NK-92 (cell line): ENCODE results near the gene FRAS1.

Source experiments
- DNase-seq: peaks from one replicate; lab custom pipeline; 2025; ENCODE audit not compliant: unreplicated experiment; lab: John Stamatoyannopoulos, UW

FRAS1 gene

DNA sequence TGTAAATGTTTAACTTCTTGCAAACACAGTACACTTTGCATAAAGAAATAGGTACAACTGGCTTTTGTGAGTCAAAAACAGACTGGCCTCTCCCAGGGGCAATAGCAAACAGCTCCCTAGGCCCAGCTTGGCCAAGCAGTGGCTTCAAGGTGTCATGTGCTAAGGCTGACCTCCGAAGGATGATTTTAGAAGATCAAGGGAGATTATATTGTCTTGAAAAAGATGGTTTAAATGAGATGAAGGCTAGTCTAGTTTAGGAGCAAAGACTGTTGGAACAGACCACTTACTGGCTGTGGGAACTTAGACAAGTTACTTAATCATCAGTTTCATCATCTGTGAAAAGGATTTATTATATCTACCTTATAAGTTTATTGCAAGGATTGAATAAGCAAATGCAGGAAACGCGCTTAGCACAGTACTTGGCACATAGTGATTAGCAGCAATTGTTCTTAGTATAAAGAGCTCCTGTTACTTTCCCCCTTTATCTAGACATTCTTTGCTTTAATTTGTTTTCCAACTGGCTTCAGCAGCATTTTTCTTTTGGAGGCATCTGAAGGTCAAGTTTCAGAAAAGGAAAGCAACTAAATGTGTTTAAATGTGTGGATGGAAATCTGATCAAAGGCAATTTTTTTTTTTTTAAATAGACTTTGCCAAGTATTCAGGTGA lies 511.6 kb downstream of the FRAS1 start:
- no peak for DNase-seq

DNA sequence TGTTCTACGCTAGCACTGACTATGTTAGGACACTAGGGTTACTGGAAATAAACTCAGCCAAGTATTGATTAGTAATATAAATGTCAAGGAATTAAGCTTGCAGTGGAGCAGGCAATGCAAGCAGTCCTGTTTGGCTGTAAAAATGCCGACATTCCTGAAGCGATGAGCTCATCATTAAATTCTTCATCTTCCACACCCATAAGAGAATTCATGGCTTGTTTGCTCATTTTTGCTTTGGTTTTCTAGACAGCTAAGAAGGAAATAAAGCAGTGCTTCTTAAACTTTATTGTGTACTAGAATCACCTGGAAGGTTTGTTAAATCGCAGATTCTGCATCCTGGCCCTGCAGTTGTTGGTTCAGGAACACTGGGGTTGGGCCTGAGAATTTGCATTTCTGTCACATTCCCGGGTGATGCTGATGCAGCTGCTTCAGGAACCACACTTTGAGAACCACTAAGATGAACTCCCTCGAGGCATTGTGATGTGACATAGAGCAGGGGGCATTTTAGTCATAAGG lies 512.2 kb downstream of the FRAS1 start:
- DNase-seq: no peak

DNA sequence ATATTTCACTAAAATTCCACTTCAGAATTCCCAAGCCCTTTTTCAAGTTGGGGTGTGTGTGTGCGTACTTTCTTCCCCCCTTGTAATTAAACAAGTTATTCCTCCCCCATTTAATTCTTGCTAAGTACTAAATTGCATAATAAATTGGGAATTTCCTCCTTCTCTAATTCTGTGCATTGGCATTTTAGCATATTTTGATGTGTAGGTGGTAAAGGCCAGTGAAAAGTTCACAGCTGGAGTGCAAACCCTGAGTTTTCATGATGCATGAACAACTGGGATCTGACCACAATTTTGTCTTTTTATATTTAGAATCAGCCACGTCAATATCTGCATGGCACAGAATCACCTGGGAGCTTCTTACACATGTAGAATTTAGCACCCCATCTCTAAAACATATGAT lies 513.0 kb downstream of the FRAS1 start:
- DNase-seq: no peak

DNA sequence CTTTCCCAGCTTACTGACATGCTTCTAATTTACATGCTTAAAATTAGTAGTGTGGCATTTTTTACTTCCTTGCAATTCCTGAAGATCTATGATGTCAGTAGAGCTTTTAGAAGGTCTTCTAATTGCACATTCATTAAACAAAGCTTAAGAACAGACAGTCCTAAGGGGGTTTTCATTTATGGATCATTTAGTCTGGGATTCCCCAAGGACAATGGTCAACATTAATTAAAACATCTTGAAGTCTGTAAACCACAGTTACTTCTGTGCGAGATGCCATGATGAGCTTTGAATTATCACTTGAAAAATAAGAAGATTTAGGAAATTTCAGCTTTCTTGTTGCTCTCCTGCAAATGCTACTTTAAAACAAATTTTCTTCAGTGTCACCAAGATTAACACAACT lies 514.7 kb downstream of the FRAS1 start:
- DNase-seq: no peak

DNA sequence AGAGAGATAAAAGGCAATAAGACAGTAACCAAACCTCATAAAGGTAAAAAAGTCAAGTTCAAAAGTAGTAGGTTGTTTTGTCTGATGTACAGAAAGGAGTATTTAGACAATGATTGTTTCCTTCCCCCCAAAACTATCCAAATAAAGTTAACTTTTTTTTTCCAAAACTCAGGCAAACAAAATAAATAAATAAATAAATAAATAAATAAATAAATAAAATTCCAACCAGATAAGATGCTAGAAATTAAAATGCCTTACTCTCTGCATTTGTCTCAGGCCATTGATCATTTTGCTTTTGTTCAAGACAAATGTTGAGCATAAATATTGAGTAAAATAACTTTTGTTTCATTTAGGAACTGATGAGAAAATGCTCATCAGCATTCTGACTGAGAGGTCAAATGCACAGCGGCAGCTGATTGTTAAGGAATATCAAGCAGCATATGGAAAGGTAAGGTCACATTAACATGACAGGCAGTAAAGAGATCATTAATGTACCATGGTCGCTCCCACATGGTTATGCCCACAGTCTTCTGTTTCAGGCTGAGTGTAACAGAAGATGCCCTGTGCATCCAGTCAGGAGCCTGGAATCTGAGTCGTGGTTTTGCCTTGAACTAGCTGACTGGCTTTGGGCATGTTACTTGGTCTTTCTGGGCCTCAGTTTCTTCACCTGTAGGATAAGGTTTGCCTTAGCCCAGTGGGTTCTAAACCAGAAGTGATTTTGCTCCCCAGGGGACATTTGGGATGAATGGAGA lies 521.7 kb downstream of the FRAS1 start:
- no peak for DNase-seq

DNA sequence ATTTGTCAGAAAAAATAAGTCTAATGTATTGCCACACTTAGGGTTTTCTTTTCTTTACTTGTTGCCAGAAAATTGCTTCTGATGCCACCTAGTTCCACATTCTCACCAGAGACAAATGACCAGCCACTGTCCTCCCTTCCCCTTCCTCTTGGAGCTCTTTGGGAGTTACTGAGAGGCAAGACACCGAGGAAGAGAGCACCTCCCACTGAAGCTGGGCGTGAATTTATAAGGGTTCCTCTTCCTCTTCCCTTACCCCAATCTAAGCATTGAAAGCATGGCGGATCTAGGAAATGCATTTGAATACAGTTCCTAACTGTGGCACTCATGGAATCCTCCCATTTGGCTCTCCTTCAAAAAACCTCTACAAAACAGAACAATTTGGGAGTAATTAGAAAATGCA lies 524.5 kb downstream of the FRAS1 start:
- no peak for DNase-seq

DNA sequence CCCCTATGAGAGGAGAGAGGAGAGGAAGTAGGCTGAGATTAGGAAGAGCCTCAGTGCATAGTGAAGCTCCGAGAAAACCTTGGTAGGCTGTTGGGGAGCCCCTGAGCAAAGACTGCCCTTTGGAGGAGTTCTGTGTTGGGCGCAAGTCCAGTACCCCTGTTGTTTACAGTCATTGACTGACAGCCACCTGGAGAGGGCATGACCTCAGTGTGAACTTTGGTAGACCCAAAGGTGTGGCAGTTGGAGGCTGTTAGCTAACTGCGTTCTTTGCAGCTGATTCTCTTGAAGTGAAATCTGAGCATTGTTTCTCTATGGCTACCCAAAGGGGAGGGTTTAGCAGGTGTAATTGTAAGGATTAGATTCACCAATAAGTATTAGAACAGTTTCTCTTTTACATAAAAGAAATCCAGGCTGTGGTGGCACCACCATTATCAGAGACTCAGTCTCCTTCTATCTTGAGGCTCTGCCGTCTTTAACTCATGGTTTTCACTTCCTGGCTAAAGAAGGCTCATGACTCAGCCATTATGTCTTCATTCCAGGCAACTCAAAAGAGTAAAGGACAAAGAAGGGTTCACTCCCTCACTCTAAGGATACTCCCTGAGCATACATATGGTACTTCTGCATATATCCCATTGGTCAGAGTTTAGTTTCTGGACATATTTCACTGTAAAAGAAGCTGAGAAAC lies 527.9 kb downstream of the FRAS1 start:
- no peak for DNase-seq

DNA sequence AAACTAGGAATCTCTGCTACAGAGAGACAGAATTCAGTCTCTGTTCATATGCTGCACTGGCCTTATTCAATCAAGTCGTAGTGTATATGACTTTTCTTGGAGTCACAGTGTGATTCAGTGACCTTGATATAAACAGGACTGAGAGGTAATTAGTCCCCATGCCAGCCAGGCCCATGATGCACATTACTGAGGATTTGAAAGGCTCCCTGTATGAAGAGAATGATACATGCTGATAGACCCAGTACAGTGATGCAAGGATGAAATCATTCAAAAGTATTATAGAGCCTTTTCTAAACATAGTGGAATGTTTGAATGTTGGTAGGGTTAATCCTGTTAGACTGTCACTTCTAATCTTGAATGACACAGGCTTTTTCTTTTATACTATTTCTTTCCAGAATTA lies 528.5 kb downstream of the FRAS1 start:
- no peak for DNase-seq

DNA sequence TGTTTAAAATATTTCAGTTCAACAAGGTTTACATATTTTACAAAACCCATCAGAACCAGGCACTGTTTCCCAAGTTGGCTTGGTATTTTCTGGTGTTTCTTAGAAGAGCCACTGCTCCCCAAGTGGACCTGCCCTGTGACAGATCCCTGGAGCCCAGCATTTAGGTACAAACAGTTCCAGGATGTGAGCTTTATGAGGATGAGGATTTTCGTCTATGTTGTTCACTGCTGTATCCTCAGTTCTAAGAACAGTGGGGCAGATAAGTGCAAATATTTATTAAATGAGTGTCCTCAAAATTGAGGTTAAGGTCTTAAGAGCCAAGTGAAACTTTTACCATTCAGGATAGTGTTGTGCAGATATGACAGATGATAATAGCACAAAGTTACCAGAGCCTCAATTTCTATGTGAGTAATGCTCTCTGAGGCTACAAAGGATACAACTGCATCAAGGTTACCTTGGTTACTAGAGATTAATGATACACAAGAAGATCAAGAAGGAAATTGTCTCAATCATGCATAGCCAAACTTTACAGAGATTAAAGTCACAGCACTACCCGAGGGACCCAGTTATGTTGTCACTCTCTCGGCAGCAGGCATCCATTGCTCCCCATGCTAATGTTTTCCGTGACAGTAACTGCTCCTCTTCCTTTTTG lies 531.9 kb downstream of the FRAS1 start:
- DNase-seq: no peak

DNA sequence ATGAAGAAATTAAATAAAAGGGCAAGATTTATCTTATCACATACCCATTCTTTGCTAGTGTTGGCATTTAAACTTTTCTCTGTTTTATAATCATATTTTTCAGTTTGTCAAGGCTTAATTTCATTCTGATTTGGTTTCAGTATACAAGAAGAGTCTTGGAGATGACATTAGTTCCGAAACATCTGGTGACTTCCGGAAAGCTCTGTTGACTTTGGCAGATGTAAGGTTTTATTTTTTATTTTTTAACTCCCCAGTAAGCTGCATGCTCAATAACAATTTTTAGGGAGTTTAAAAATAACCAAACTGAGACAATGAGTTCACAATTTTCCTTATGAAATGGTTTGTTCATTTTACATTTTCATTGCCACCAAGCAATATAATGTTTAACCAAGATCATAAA lies 534.3 kb downstream of the FRAS1 start:
- no peak for DNase-seq

DNA sequence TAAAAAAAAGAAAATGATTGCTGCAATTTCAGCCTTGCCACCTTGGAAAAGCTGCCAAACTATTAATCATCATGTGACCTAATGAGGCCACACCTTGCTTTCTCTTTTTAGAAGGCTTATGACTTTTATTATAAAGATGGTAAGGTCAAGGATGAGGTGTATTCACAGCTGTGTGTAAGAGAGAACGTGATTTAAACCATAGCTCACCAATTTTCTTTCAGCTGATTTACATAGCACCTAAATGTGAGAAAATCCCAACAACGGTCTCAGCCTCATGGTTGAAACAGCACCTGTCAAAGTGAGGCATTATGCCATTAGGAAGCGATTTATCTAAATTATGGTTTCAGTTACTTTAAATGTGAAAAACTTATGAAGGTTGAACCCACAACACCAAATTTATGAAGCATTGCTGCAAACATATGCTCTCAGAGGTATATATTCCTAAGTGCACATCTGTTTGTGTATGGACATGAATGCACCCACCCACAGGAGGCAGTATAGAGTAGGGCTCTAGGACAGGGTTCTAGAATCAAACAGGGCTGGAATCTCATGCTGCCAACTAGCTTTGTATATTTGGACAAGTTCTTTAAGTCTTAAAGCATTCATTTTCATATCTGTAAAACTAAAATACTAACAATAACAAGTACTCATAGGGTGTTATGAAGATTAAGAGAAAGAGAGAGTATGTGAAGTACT lies 535.1 kb downstream of the FRAS1 start:
- no peak for DNase-seq
